HG03139 (cell line): Measurements from ENCODE around the gene GPR35.
"Not testable (repeated sequence)": the region's sequence is repeated elsewhere in the genome, so short reads cannot be mapped to it uniquely, and the experiment has no call there.

Experiments
- ATAC-seq: cut with Tn5 transposase; IDR thresholded peaks from one replicate; pipeline ENCODE4 v1.9.1; 2021; ENCODE audit not compliant: unreplicated experiment

Gene GPR35

DNA sequence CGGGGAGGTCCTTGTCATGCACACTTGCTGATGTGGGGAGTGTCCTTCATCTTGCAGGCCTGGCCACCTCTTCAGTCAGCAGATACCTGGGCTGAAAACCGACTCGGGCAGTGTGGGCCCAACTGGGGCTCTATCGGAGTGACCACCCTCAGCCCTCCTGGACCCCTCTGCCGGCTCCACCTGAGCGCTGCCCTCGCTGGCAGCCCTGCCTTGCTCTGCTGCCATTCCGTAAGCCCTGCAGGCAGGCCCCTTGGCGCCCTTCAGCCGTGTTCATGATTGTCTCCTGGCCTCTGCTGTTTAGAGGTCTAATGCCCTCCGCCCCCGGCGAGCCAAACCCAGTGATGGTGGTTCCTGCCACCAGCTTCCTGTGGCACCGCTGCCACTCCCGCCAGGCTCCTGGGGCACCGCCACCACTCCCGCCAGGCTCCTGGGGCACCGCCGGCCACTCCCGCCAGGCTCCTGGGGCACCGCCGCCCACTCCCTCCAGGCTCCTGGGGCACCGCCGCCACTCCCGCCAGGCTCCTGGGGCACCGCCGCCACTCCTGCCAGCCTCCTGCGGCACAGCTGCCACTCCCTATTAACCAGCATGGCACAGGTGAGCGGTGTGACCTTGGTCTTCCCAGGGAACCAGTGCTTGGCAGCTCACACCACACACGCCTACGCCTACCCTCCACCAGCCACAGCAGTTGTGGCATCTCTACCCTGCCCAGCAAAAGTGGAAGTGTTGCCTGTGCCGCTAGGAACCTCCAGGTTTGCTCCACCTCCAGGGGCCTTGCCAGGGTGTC is 22.8 kb upstream of the GPR35 start:
- no peak for ATAC-seq

- no peak for ATAC-seq
Observed at GRCh38 chr2:240603081-240603835, 22.0 kb upstream of the GPR35 start.

- ATAC-seq = no peak
Observed at GRCh38 chr2:240603846-240604245, 21.4 kb upstream of the GPR35 start.

DNA sequence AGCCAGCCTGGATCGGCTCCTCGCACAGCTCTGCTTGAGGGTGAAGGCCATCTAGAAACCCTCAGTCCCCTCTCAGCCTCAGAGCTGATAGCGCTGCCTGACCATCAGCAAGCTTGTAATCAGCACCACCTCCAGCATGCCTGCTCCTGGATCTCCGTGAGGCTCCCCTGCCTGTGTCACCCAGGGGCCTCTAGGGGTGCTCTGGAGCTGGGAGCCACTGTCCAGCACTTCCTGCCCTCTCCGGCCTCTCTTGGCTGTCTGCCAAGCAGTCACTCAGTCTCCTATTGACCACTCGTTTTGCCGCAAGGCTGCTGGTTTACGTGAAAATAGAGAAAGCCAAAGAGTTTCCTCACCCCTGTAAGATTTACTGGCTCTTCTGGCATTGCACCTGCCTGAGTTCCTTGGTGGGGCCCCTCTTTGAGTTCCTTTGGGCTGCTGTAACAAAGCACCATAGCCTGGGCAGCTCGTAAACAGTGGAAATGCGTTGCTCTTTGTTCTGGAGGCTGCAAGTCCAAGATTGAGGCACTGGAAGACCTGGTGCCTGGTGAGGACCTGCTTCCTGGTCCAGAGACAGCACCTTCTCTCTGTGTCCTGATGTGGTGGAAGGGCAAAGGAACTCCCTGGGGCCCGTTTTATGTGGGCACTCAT is 20.9 kb upstream of the GPR35 start:
- no peak for ATAC-seq

DNA sequence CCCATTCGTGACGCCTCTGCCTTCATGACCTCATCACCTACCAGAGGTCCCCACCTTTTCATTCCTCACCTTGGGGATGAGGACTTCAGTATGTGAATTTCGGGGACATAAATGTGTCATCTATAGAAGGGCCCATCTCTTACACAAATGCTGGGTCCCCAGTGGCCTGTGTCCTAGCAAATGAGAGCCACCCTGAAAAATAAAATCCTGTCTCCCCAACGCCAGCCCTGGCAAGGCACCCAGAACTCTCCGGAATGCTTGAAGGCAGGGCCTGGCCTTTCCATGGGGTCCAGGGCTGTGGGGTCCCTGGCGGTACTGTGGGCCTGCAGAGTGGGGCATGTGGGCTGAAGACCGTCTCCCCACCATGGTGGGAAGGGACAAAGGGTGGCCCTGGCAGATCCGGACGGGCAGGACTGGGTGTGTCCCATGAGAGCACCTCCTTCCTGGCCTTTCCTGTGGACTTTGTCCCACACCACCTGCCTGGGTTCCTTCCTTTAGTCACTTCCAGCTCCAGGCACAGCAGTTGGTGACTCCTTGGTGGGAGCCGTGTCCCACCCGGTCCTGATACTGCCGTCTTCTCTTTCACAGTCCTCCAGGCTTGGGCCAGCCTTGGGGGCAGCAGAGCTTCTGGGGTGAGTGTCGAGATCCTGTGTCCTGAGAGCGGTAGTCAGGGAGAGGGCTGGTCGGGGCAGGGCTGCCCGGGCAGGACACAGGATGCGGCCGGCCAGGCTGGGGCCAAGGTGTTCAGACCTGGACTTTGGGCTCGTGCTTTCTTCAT is 20.2 kb upstream of the GPR35 start:
- no peak for ATAC-seq

DNA sequence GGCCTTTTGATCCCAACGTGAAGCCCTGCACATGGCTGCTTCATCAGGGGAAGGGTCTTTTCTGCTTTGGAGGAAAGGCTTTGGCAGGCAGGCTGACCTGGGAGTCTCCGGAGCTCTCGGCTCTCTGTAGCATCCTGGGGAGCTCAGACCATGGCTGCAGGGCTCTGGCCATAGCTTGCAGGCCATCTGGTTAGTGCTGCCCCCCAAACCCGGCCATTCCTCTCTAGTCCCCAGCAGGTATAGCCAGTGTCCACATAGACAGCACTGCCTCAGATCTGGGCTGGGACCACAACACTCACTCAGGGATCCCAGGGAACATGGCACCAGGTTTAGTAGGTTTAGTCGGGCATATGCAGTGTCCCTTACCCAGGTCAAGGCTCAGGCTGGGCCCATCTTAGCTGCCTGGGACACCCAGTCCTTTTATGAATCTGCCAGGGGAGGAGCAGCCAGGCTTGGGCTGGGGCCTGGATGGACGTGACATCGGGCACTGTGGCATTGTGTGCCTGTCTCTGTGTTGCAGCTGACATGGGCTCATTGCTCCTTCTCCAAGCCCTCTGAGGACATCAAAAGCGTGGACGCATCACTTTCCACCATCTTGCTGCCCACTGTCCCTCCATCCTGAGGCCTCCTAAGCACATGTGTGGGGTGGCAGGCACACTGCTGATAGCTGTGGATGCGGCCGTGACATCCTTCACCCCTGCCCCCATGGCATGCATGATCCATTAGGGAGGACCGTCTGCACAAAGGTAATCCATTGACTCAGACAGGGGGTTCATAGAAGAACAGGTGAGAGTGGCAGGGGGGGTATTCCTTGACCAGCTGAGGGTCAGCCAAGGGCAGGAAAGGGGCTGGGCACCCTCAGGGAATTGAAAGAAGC is 19.2 kb upstream of the GPR35 start:
- no peak for ATAC-seq

GRCh38 chr2:240611601-240612210 is 13.6 kb upstream of the GPR35 start:
- no peak for ATAC-seq

DNA sequence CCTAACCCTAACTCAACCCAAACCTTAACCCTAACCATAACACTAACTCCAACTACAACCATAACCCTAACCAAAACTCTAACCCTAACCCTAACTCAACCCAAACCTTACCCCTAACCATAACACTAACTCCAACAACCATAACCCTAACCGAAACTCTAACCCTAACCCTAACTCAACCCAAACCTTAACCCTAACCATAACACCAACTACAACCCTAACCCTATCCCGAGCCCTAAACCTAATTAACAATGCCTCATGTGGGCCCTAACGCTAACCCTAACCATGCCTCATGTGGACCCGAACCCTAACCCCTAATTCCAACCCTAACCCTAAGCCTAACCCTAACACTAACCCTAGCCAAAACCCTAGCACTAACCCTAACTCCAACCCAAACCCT is 11.5 kb upstream of the GPR35 start:
- ATAC-seq = no peak

GRCh38 chr2:240614391-240614790 is 10.9 kb upstream of the GPR35 start:
- ATAC-seq = no peak

- ATAC-seq = no peak
Observed at GRCh38 chr2:240615396-240615795, 9.9 kb upstream of the GPR35 start.

- no peak for ATAC-seq
Observed at GRCh38 chr2:240615820-240616547, 9.3 kb upstream of the GPR35 start.

- ATAC-seq = not testable (repeated sequence)
Observed at GRCh38 chr2:240616860-240617666, 8.2 kb upstream of the GPR35 start.

GRCh38 chr2:240618776-240619175 is 6.5 kb upstream of the GPR35 start:
- ATAC-seq = no peak

DNA sequence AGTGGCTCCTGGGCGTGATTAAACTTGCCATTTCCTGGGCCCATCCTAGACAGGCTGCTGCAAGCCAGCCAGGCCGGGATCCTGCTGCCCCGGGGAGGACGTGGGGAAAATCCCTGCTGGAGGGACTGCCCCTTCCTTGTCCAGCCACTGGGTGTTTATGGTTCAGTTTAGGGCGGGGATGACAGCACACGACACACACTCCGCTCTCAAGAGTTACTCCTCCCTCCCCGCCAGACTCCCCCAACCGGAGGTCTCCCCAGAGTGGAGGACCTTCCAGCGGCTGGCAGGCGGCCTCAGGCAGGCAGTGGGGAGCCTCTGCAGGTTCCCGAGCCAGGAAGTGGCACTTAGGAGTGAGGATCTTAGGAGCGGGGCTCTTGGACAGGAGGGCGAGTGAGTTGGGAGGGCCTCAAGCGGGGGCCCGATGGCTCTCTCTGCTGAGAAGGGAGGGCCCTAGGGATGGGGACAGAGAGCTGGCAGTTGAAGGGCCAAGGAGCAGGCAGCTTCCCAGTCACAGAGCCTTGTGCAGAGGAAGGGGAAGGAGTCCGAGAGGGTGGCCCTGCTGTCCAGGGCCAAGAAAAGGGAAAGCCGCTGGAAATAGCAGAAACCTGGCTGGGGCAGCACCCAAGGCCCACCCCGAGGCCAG is 5.7 kb upstream of the GPR35 start:
- no peak for ATAC-seq

DNA sequence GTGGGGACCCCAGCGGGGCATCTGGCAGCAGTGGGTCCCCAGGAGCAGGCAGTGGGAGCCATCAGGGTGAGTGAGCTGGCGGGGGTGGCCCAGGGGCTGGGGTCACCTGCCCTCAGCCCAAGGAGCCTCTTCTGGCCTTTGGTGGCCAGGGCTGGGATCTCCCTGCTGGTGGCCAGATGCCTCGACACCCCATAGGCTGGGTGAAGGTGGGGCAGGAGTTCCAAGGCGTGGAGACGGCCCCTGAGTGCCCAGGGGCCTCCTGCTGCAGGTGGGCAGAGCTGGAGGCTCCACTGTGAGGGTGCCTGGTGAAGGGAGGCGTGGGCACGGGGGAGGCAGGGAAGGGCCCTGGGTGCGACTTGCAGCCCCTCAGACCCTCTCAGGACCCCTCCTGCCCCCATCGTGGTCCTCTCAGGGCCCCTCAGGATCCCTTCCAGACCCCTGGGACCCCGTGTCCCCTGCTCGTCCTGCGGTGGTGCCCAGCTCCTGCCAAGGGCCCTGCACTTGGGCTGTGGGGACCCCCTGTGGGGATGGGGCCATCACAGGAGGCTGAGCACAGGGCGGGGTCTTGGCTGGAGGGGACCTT is 5.0 kb upstream of the GPR35 start:
- no peak for ATAC-seq

- ATAC-seq = no peak
Observed at GRCh38 chr2:240620859-240621258, 4.4 kb upstream of the GPR35 start.

- no peak for ATAC-seq
Observed at GRCh38 chr2:240622060-240622411, 3.2 kb upstream of the GPR35 start.
